Measurements from ENCODE around the gene CCDC177.

CCDC177 gene

GRCh38 chr14:69527635-69528034 lies 47.0 kb downstream of the CCDC177 start:
- DNase-seq = no peak

- no peak for DNase-seq
These were observed 48.8 kb downstream of the CCDC177 start for GRCh38 chr14:69525896-69526295.

DNA sequence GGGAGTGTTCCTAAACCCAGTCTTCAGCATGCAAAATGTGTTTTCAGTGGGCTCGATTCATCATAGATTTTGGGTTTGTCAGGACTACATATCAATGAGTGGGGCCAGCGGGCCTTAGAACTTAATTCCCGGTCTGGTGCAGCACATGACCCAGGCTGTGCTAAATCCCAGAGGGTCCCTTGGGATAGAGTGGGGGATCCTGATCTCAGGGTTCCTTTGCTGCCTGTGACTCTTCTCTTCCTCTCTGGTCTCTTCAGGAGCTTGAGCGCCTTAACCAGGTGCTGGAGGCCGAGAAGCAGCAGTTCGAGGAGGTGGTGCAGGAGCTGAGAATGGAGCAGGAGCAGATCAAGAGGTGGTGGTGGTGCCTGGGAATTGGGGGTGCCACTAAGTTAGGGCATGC lies 52.6 kb downstream of the CCDC177 start:
- no peak for DNase-seq

Measured in RPMI8226 (cell line).